Measurements from ENCODE around the gene CAP2.

Gene CAP2

GRCh38 chr6:17446713-17447112 lies 53.3 kb downstream of the CAP2 start:
- DNase-seq, result no peak

GRCh38 chr6:17448165-17448564 lies 54.8 kb downstream of the CAP2 start:
- no peak for DNase-seq

- DNase-seq, result no peak
Observed at GRCh38 chr6:17450397-17450796, 57.0 kb downstream of the CAP2 start.

GRCh38 chr6:17450832-17451231 lies 57.4 kb downstream of the CAP2 start:
- peak; percentile 29 for DNase-seq

GRCh38 chr6:17452096-17452495 lies 58.7 kb downstream of the CAP2 start:
- DNase-seq, result no peak

GRCh38 chr6:17454316-17455005 lies 61.1 kb downstream of the CAP2 start:
- no peak for DNase-seq

GRCh38 chr6:17455919-17456318 lies 62.5 kb downstream of the CAP2 start:
- DNase-seq, result no peak

- DNase-seq, result no peak
Observed at GRCh38 chr6:17456711-17457110, 63.3 kb downstream of the CAP2 start.

GRCh38 chr6:17457405-17457804 lies 64.0 kb downstream of the CAP2 start:
- DNase-seq, result no peak

GRCh38 chr6:17457956-17458355 lies 64.6 kb downstream of the CAP2 start:
- no peak for DNase-seq

- no peak for DNase-seq
Observed at GRCh38 chr6:17458966-17459365, 65.6 kb downstream of the CAP2 start.

GRCh38 chr6:17460862-17461261 lies 67.5 kb downstream of the CAP2 start:
- no peak for DNase-seq

GRCh38 chr6:17466147-17466546 lies 72.8 kb downstream of the CAP2 start:
- DNase-seq, result no peak

- no peak for DNase-seq
Observed at GRCh38 chr6:17466707-17467106, 73.3 kb downstream of the CAP2 start.

- no peak for DNase-seq
Observed at GRCh38 chr6:17469006-17469832, 75.8 kb downstream of the CAP2 start.

- no peak for DNase-seq
Observed at GRCh38 chr6:17470202-17470937, 77.0 kb downstream of the CAP2 start.

GRCh38 chr6:17470938-17471327 lies 77.5 kb downstream of the CAP2 start:
- DNase-seq, result no peak

GRCh38 chr6:17472653-17473183 lies 79.3 kb downstream of the CAP2 start:
- DNase-seq, result peak; percentile 33

- peak; percentile 68 for DNase-seq
Observed at GRCh38 chr6:17473554-17473953, 80.2 kb downstream of the CAP2 start.

GRCh38 chr6:17474289-17474688 lies 80.9 kb downstream of the CAP2 start:
- DNase-seq, result no peak

GRCh38 chr6:17475606-17476244 lies 82.3 kb downstream of the CAP2 start:
- no peak for DNase-seq

- no peak for DNase-seq
Observed at GRCh38 chr6:17476511-17476910, 83.1 kb downstream of the CAP2 start.

GRCh38 chr6:17477356-17477755 lies 84.0 kb downstream of the CAP2 start:
- no peak for DNase-seq
